HG02678 (cell line): ENCODE data around the gene SDHAF3.
A peak's percentile ranks its signal among the peaks of the same experiment; 100 is the strongest.

ENCODE experiments used
- ATAC-seq: cut with Tn5 transposase; IDR thresholded peaks from one replicate; pipeline ENCODE4 v1.9.1; 2021; ENCODE audit warnings: mild to moderate bottlenecking, moderate library complexity; ENCODE audit not compliant: unreplicated experiment

SDHAF3 gene

DNA sequence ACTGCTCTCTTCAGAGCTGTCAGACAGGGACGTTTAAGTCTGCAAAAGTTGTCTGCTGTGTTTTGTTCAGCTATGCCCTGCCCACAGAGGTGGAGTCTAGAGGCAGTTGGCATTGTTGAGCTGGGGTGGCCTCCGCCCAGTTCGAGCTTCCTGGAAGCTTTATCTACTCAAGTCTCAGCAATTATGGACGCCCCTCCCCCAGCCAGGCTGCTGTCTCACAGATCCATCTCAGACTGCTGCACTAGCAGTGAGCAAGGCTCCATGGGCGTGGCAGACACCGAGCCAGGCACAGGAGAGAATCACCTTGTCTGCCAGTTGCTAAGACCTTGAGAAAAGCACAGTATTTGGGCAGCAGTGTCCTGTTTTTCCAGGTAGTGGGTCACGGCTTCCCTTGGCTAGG lies 98.1 kb downstream of the SDHAF3 start:
- ATAC-seq, result no peak

DNA sequence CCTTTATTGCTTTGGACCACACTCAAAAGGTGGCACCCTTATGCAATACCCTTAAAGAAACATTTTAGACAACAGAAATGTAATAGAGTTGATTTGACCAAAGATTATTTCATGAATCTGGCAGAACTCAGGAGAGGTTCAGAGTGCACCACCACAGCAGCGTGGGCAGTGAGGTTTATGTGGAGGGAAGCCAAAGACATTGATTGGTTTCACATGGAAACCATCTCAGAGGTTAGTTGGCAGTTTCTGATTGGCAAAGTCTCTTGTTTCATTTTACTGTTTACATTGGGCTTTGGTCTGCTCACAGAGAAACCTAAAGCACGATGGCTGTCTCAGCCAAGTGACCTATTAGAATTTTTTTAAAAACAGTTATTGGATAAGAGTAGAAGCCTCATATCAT lies 101.3 kb downstream of the SDHAF3 start:
- ATAC-seq, result no peak

DNA sequence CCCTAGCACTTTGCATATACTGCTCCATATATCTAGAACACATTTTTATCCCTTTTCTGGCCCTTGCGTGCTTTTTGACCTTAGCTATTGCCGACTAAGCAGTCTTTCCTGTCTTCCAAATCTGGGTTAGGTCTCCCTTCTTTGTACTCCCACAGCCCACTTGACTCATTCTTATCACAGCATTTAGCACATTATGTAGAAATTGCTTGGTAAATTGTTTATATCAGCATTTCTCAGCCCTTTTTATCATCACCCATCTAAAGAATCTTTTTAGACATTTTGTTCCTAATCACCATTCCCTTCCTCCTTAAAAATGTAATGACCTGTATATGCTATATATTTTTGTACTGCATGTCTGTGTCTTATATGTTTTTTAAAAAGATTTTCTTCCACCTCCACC lies 101.7 kb downstream of the SDHAF3 start:
- no peak for ATAC-seq

DNA sequence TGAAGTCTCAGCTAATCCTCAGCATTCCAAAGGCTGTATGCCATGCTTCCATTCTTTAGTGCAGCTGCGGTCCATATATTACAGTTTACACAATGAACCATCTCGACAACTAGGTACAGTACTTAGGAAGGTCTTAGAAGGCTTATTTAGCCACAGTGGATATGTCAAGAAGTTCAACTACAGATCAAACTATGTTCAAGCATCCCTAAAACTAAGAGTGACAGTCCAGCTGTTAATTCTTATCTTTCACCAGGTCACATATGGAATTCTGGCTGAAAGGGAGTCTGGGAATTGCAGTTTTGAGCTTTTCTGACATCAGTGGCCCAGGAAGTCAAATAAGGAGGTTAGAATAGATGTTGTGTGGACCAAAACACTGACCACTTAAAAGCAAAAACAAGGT lies 106.8 kb downstream of the SDHAF3 start:
- no peak for ATAC-seq

DNA sequence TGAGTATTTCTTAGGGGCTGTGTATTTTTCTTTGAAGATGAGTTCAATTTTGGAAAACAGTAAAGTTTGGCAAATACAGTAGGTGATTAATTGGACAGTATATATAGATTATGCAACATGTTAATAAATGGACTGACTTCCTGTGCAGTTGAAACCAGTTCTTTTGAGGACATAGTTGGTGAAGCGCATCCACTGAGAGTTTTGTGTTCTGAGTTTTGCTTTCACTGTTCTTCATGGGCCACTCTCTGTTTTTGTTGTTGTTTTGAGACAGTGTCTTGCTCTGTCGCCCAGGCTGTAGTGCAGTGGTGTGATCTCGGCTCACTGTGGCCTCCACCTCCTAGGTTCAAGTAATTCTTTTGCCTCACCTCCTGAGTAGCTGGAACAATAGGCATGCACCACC lies 109.0 kb downstream of the SDHAF3 start:
- ATAC-seq, result peak; percentile 50
